GM12878 (cell line): ENCODE measurements around the gene MYB. TPM values are rescaled to one million over a fixed set of nuclear protein-coding genes. Genes with fewer than 3 reads are reported as not detected.

ENCODE experiments used
- ATAC-seq: fragments of 200-7000 bp; cut with Tn5 transposase; 3 replicates; pipeline ENCODE4 v1.9.1; 2020; ENCODE audit warnings: mild to moderate bottlenecking, moderate library complexity
- BruUV-seq: library from RNA; stranded (reverse); fragments of 400-500 nt; replicated peaks from 2 replicates; lab custom pipeline; 2021; lab: Mats Ljungman, UMichigan
- CTCF ChIA-PET: fragments of 300-600 bp; sonication (Branson Sonifier 250); formaldehyde crosslinking; extraction: SDS; loops from one replicate; lab custom pipeline; 2021; ENCODE audit warnings: inconsistent platforms; lab: Yijun Ruan, JAX
- POLR2A ChIA-PET: fragments of 350-600 bp; formaldehyde crosslinking; extraction: SDS; loops from one replicate; lab custom pipeline; 2021; ENCODE audit warnings: inconsistent platforms; lab: Charles Lee
- RAD21 ChIA-PET: fragments of 300-600 bp; sonication (Branson Sonifier 250); formaldehyde crosslinking; loops from one replicate; lab custom pipeline; 2023; ENCODE audit warnings: antibody characterized with exemption; ENCODE audit not compliant: unreplicated experiment; lab: Charles Lee
- SMC1A ChIA-PET: fragments of 300-600 bp; sonication (Branson Sonifier 250); formaldehyde crosslinking; loops from one replicate; lab custom pipeline; 2023; ENCODE audit not compliant: unreplicated experiment, uncharacterized antibody; lab: Charles Lee
- DNase-seq: peaks from one replicate; pipeline ENCODE4 v3.0.0-alpha.2; 2011; ENCODE audit warnings: low read depth, low spot score
- FAIRE-seq: peaks from 3 replicates; lab custom pipeline; 2011; peaks lifted over from hg19 to GRCh38; lab: Jason Lieb, UNC
- H2AFZ ChIP-seq: 2 replicates; pipeline ENCODE4 v1.6.0; 2011; ENCODE audit warnings: low read depth, low read length, control low read depth; ENCODE audit not compliant: control insufficient read depth
- H3K27ac ChIP-seq: 2 replicates; pipeline ENCODE4 v1.5.1; 2011; ENCODE audit warnings: control low read depth; ENCODE audit not compliant: control insufficient read depth, insufficient read depth
- H3K27me3 ChIP-seq, 2 experiments: replicated peaks in 1 of 2; 2 replicates each; pipeline versions ENCODE4 v1.6.0 to v1.6.1; 2011; ENCODE audit warnings: low read length in 1 of 2; ENCODE audit not compliant: control insufficient read depth in 2 of 2, insufficient read depth in 2 of 2
- H3K36me3 ChIP-seq, 2 experiments: 2 replicates each; pipeline ENCODE4 v1.5.1; 2011; ENCODE audit warnings: low read length in 1 of 2; ENCODE audit not compliant: control insufficient read depth in 2 of 2, insufficient read depth in 2 of 2
- H3K4me1 ChIP-seq: 2 replicates; pipeline ENCODE4 v1.6.1; 2011; ENCODE audit warnings: mild to moderate bottlenecking, low read length, moderate library complexity, mixed read lengths; ENCODE audit not compliant: control insufficient read depth, insufficient read depth
- H3K4me2 ChIP-seq: 2 replicates; pipeline ENCODE4 v1.6.0; 2011; ENCODE audit warnings: control low read depth; ENCODE audit not compliant: control insufficient read depth, insufficient read depth
- H3K4me3 ChIP-seq: fragments of 200-600 bp; sonication (generic); 2 replicates; pipeline ENCODE4 v1.5.1; 2016
- H3K79me2 ChIP-seq: 2 replicates; pipeline ENCODE4 v1.6.0; 2011; ENCODE audit warnings: low read length; ENCODE audit not compliant: control insufficient read depth, insufficient read depth
- H3K9ac ChIP-seq: 2 replicates; pipeline ENCODE4 v1.8.0; 2011; ENCODE audit warnings: low read length, control low read depth, mixed read lengths; ENCODE audit not compliant: control insufficient read depth, insufficient read depth
- H3K9me3 ChIP-seq: replicated peaks from 3 replicates; pipeline ENCODE4 v1.5.1; 2011; ENCODE audit warnings: mild to moderate bottlenecking, low read length; ENCODE audit not compliant: control insufficient read depth, insufficient read depth
- H4K20me1 ChIP-seq: 2 replicates; pipeline ENCODE4 v1.6.0; 2011; ENCODE audit not compliant: control insufficient read depth, insufficient read depth
- CHD1 ChIP-seq: IDR thresholded peaks from 2 replicates; pipeline ENCODE4 v1.6.1; 2012; ENCODE audit warnings: low read depth, low read length, improper control_type of control experiment
- CHD2 ChIP-seq: IDR thresholded peaks from 2 replicates; pipeline ENCODE4 v1.6.1; 2011; ENCODE audit warnings: low read depth, low read length, improper control_type of control experiment, borderline replicate concordance
- E4F1 ChIP-seq: fragments of 450-650 bp; IDR thresholded peaks from 2 replicates; pipeline ENCODE4 v1.6.1; 2018; ENCODE audit warnings: borderline replicate concordance, mild to moderate bottlenecking; ENCODE audit not compliant: partially characterized antibody
- KDM1A ChIP-seq: fragments of 200-600 bp; sonication (generic); IDR thresholded peaks from 2 replicates; pipeline ENCODE4 v1.6.1; 2016; ENCODE audit warnings: borderline replicate concordance
- MYB ChIP-seq: fragments of 150-350 bp; IDR thresholded peaks from 2 replicates; pipeline ENCODE4 v1.6.1; 2014; ENCODE audit warnings: mild to moderate bottlenecking, low read depth, low read length, borderline replicate concordance
- PBX3 ChIP-seq: IDR thresholded peaks from 2 replicates; pipeline ENCODE4 v1.6.1; 2011; ENCODE audit warnings: mild to moderate bottlenecking, low read depth, low read length, moderate library complexity; ENCODE audit not compliant: insufficient replicate concordance
- PKNOX1 ChIP-seq: fragments of 450-650 bp; IDR thresholded peaks from 2 replicates; pipeline ENCODE4 v1.6.1; 2016; ENCODE audit warnings: mild to moderate bottlenecking
- POLR2A ChIP-seq: IDR thresholded peaks from 2 replicates; pipeline ENCODE4 v1.6.1; 2011; ENCODE audit warnings: low read depth, mild to moderate bottlenecking, low read length
- RAD21 ChIP-seq: IDR thresholded peaks from 2 replicates; pipeline ENCODE4 v1.6.1; 2011; ENCODE audit warnings: mild to moderate bottlenecking, low read depth, low read length, moderate library complexity; ENCODE audit not compliant: insufficient read depth
- SIX5 ChIP-seq: IDR thresholded peaks from 2 replicates; pipeline ENCODE4 v1.6.1; 2011; ENCODE audit warnings: mild to moderate bottlenecking, low read depth, low read length, moderate library complexity; ENCODE audit not compliant: severe bottlenecking
- SPI1 ChIP-seq: IDR thresholded peaks from 2 replicates; pipeline ENCODE4 v1.6.1; 2011; ENCODE audit warnings: low read depth, mild to moderate bottlenecking, low read length, moderate library complexity, borderline replicate concordance; ENCODE audit not compliant: insufficient read depth
- ZNF24 ChIP-seq: fragments of 450-650 bp; IDR thresholded peaks from 2 replicates; pipeline ENCODE4 v1.6.1; 2017; ENCODE audit warnings: antibody characterized with exemption, mild to moderate bottlenecking
- whole genome bisulfite sequencing: methylation state at CpG from one replicate; pipeline ENCODE4 v1.1.6; 2016; ENCODE audit warnings: low lambda C conversion rate; ENCODE audit not compliant: insufficient replicate concordance, insufficient coverage; ENCODE audit errors: missing lambda C conversion rate; 5-methylcytosine and 5-hydroxymethylcytosine counted together
- in situ Hi-C: fragments of 300-500 bp; cut with MboI; formaldehyde crosslinking; loops from 9 replicates; pipeline ENCODE4 v1.14.3; 2018; ENCODE audit warnings: mixed read lengths
- intact Hi-C: fragments of 100-400 bp; cut with micrococcal nuclease; formaldehyde crosslinking; loops from one replicate; pipeline ENCODE4 v1.14.2; 2022; ENCODE audit not compliant: unreplicated experiment
- polyA plus RNA-seq, 11 experiments: library from polyadenylated mRNA; depleted of rRNA in 4 of 11; unstranded in 6 of 11; stranded (reverse) in 5 of 11; fragments of >200 nt; fragmentation: Nextera tagmentation in 4 of 11; fragmentation: Illumina TruSeq in 1 of 11; extraction: Ambion mirVana in 4 of 11; extraction: Trizol in 1 of 11; gene quantifications; 1 replicate in 1 of 11; 2 replicates in 10 of 11; pipeline versions ENCODE4 v1.2.1 to v1.2.3, GENCODE V29; 2011 to 2016; ENCODE audit warnings: inconsistent platforms in 2 of 11, missing spikeins in 2 of 11, low read depth in 1 of 11
- total RNA-seq, 4 experiments: library from RNA; depleted of rRNA in 3 of 4; stranded (reverse); fragments of >200 nt in 3 of 4; fragmentation: Illumina TruSeq in 1 of 4; extraction: Trizol in 1 of 4; gene quantifications; 2 replicates each; pipeline versions ENCODE4 v1.2.1 to v1.2.3, GENCODE V29; 2013 to 2021

MYB gene
- total and polyA plus RNA-seq, 10 of the 15 experiments (the other 5 are each of a cell fraction or from before 2014, with no cell fraction given) = 7.0 to 29.8 (median 21.5) TPM

GRCh38 chr6:135192256-135193174 lies 11.4 kb downstream of the MYB start:
- Histone ChIP-seq H3K4me3 (no peak overlapping the region), H3K27ac (no peak overlapping the region), H4K20me1 (no peaks in the 10 kb centered on the region), H3K79me2 (peaks cover 1% of the 10 kb centered on the region), H2AFZ (no peak overlapping the region), H3K4me2 (no peak overlapping the region), H3K36me3 (peaks cover 18 to 42% of the 10 kb centered on the region in 2 experiments), H3K9me3 (no peaks in the 10 kb centered on the region), H3K4me1 (peaks cover 9% of the 10 kb centered on the region; the same call in 1 of the 2 replicates), H3K27me3 (no peaks in the 10 kb centered on the region), H3K9ac (no peak overlapping the region)
- intact Hi-C loops (no loop called here), in situ Hi-C loops (no loop called here)
- FAIRE-seq (no peak), ATAC-seq (no peak), DNase-seq (no peak)
- ChIA-PET CTCF (interaction anchor here (0.9 to 2.6 kb wide), 4 partner anchors 8 to 231 kb away, joined by 3 to 11 read pairs (median 4); no protein-coding TSS in a partner anchor), RAD21 (interaction anchor here (1.3 to 2.3 kb wide), 3 partner anchors 9 to 107 kb away, joined by 4 to 5 read pairs (median 4); no protein-coding TSS in a partner anchor), POLR2A (interaction anchor here (0.6 kb wide), 1 partner anchor 49 kb away, joined by 4 read pairs; no protein-coding TSS in a partner anchor), SMC1A (interaction anchor here (0.7 to 5.2 kb wide), 9 partner anchors 8 to 233 kb away, joined by 3 to 23 read pairs (median 5); no protein-coding TSS in a partner anchor)
- no TSS peak for BruUV-seq
- TF ChIP-seq POLR2A = no peak
- TF ChIP-seq RAD21 = no peak
- TF ChIP-seq CHD1 = no peak
- TF ChIP-seq SIX5 = no peak
- TF ChIP-seq SPI1 = no peak
- no peak for TF ChIP-seq ZNF24
- no peak for TF ChIP-seq CHD2
- no peak for TF ChIP-seq E4F1
- TF ChIP-seq KDM1A = no peak
- TF ChIP-seq PKNOX1 = no peak
- no peak for TF ChIP-seq MYB
- no peak for TF ChIP-seq PBX3
- WGBS = 80% methylated on average over 13 of the region's 13 CpGs
